Endothelial cell of umbilical vein (primary cell): ENCODE measurements around the gene PPM1M.

Experiments
- CTCF ChIP-seq, 2 donors: IDR thresholded peaks; 1 replicate in 1 of 2; 2 replicates in 1 of 2; pipeline ENCODE4 v1.5.1; 2011; ENCODE audit warnings: low read length in 2 of 2, mild to moderate bottlenecking in 2 of 2, moderate library complexity in 2 of 2, control low read depth in 1 of 2, inconsistent platforms in 1 of 2, low read depth in 1 of 2; ENCODE audit not compliant: insufficient read depth in 1 of 2; ENCODE audit errors: extremely low read depth in 1 of 2
- EZH2 ChIP-seq: IDR thresholded peaks from 2 replicates; pipeline ENCODE4 v1.6.1; 2012; ENCODE audit warnings: borderline replicate concordance, low read depth, mild to moderate bottlenecking, moderate library complexity, low read length, inconsistent platforms; ENCODE audit not compliant: severe bottlenecking
- FOS ChIP-seq: IDR thresholded peaks from 2 replicates; pipeline ENCODE4 v1.6.1; 2011; ENCODE audit warnings: mild to moderate bottlenecking, low read length, moderate library complexity, borderline replicate concordance; ENCODE audit not compliant: insufficient read depth
- GATA2 ChIP-seq: IDR thresholded peaks from 2 replicates; pipeline ENCODE4 v1.7.0; 2011; ENCODE audit warnings: low read depth, mild to moderate bottlenecking, moderate library complexity, mixed read lengths, low read length; ENCODE audit not compliant: insufficient read length, insufficient read depth
- JUN ChIP-seq: IDR thresholded peaks from 2 replicates; pipeline ENCODE4 v1.6.1; 2011; ENCODE audit warnings: borderline replicate concordance, low read depth; ENCODE audit not compliant: insufficient read length, insufficient read depth
- MYC ChIP-seq: IDR thresholded peaks from one replicate; pipeline ENCODE4 v1.6.1; 2011; ENCODE audit warnings: mild to moderate bottlenecking, low read depth, low read length
- POLR2A ChIP-seq: IDR thresholded peaks from 2 replicates; pipeline ENCODE4 v1.6.1; 2012; ENCODE audit warnings: low read depth, mild to moderate bottlenecking, control low read depth, low read length
- POLR2AphosphoS5 ChIP-seq: IDR thresholded peaks from 2 replicates; pipeline ENCODE4 v1.6.1; 2012; ENCODE audit warnings: low read depth, mild to moderate bottlenecking, control low read depth, low read length, moderate library complexity; ENCODE audit not compliant: insufficient read depth
- TF ChIP-seq, protein P1 (sequence below): IDR thresholded peaks from 2 replicates; pipeline ENCODE4 v1.6.1; 2011; ENCODE audit not compliant: insufficient read depth, insufficient read length

DNA sequence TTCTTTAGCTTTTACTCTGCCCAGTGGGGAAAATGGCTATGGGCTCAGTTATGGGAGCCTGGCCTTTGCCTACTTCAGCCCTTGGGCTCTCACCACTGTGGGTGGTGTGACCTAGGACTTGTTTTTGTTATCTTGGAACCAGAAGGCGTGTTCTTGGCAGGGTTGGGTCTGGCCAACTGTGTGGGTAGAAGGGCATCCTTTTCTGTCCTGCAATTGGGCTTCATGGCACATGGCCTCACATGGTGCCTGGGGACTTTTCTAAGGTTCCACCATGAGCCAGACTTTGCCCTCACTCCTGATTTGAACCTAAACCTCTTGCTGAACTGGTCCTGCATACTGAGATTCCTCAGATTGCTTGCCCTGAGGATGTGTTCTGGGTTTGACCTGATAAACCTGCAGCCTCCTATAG lies 43.8 kb downstream of the PPM1M start:
- TF ChIP-seq POLR2AphosphoS5 = no peak
- TF ChIP-seq POLR2A = no peak
- TF ChIP-seq CTCF (IDR thresholded peaks at IDR 0.05; ENCODE audit: extremely low read depth in 1 of 2, insufficient read depth in 1 of 2, low read depth in 1 of 2, low read length in 2 of 2) = no peak
- TF ChIP-seq EZH2 = no peak
- no peak for TF ChIP-seq GATA2
- TF ChIP-seq, protein P1, sequence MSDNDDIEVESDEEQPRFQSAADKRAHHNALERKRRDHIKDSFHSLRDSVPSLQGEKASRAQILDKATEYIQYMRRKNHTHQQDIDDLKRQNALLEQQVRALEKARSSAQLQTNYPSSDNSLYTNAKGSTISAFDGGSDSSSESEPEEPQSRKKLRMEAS = no peak
- TF ChIP-seq FOS = no peak
- no peak for TF ChIP-seq MYC
- no peak for TF ChIP-seq JUN
